ENCODE results near the gene S100A7A. TPM values are rescaled to one million over a fixed set of nuclear protein-coding genes. Genes with fewer than 3 reads are reported as not detected.

S100A7A gene
- total RNA-seq, 1 experiment from 2014 or later: not detected

- TF ChIP-seq, protein P1, sequence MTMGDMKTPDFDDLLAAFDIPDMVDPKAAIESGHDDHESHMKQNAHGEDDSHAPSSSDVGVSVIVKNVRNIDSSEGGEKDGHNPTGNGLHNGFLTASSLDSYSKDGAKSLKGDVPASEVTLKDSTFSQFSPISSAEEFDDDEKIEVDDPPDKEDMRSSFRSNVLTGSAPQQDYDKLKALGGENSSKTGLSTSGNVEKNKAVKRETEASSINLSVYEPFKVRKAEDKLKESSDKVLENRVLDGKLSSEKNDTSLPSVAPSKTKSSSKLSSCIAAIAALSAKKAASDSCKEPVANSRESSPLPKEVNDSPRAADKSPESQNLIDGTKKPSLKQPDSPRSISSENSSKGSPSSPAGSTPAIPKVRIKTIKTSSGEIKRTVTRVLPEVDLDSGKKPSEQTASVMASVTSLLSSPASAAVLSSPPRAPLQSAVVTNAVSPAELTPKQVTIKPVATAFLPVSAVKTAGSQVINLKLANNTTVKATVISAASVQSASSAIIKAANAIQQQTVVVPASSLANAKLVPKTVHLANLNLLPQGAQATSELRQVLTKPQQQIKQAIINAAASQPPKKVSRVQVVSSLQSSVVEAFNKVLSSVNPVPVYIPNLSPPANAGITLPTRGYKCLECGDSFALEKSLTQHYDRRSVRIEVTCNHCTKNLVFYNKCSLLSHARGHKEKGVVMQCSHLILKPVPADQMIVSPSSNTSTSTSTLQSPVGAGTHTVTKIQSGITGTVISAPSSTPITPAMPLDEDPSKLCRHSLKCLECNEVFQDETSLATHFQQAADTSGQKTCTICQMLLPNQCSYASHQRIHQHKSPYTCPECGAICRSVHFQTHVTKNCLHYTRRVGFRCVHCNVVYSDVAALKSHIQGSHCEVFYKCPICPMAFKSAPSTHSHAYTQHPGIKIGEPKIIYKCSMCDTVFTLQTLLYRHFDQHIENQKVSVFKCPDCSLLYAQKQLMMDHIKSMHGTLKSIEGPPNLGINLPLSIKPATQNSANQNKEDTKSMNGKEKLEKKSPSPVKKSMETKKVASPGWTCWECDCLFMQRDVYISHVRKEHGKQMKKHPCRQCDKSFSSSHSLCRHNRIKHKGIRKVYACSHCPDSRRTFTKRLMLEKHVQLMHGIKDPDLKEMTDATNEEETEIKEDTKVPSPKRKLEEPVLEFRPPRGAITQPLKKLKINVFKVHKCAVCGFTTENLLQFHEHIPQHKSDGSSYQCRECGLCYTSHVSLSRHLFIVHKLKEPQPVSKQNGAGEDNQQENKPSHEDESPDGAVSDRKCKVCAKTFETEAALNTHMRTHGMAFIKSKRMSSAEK (CRISPR knock-in tag; IDR thresholded peaks at IDR 0.05; ENCODE audit: borderline replicate concordance): no peak
- TF ChIP-seq STAT6 (CRISPR knock-in tag; conservative IDR thresholded peaks at IDR 0.05; ENCODE audit: low read depth) (no peak), E2F1 (CRISPR knock-in tag; IDR thresholded peaks at IDR 0.05) (no peak), SMAD3 (CRISPR knock-in tag; IDR thresholded peaks at IDR 0.05; ENCODE audit: borderline replicate concordance) (no peak), ZBTB21 (CRISPR knock-in tag; IDR thresholded peaks at IDR 0.05; ENCODE audit: borderline replicate concordance) (no peak)
- TF ChIP-seq, protein P2, sequence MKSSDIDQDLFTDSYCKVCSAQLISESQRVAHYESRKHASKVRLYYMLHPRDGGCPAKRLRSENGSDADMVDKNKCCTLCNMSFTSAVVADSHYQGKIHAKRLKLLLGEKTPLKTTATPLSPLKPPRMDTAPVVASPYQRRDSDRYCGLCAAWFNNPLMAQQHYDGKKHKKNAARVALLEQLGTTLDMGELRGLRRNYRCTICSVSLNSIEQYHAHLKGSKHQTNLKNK (CRISPR knock-in tag; IDR thresholded peaks at IDR 0.05): no peak
- TF ChIP-seq, protein P3, sequence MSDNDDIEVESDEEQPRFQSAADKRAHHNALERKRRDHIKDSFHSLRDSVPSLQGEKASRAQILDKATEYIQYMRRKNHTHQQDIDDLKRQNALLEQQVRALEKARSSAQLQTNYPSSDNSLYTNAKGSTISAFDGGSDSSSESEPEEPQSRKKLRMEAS (CRISPR knock-in tag; IDR thresholded peaks at IDR 0.05): no peak
Observed at GRCh38 chr1:153400244-153400643, 16.1 kb upstream of the S100A7A start (continued).

DNA sequence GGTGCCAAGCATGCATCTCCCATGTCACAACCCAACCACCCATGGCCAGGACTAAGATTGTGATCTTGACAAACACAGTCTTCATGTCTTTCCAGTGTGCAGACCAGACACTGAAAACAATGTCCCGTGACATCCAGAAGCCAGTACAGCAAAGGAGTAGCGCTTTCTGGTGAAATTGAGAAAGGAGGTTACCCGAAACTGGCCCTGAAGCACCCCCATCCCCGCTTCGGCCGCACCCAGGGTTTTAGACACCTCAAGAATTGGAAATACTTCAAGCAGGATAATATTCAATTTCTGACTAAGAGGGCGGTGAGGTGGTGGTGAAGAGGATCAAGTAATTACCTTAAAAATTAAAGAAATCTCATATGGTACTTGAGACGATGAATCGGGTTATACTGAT lies 14.9 kb upstream of the S100A7A start:
- peaks cover 17% of the 10 kb centered on the region for H3K9me3 Mint-ChIP-seq
- no peak for ATAC-seq
- H3K4me3 Mint-ChIP-seq: no peak overlapping the region
- H3K4me1 Mint-ChIP-seq: peaks cover 18% of the 10 kb centered on the region
- POLR2A ChIA-PET: interaction anchor here (0.6 kb wide), 1 partner anchor 435 kb away, joined by 6 read pairs; no protein-coding TSS in a partner anchor
- H3K36me3 Mint-ChIP-seq: peaks cover 3% of the 10 kb centered on the region
- no peak for DNase-seq (ENCODE audit: low spot score)
- H3K27ac Mint-ChIP-seq: no peak overlapping the region
- CTCF ChIA-PET: interaction anchor here (1.1 to 2.2 kb wide), 3 partner anchors 49 to 1480 kb away, joined by 3 to 45 read pairs (median 8); no protein-coding TSS in a partner anchor
- peaks cover 30% of the 10 kb centered on the region for H3K27me3 Mint-ChIP-seq (ENCODE audit: low read depth)
- TF ChIP-seq AR (CRISPR knock-in tag; IDR thresholded peaks at IDR 0.05): no peak
- TF ChIP-seq NFE2L1 (CRISPR knock-in tag; IDR thresholded peaks at IDR 0.05): no peak
- no peak for TF ChIP-seq TCF7 (CRISPR knock-in tag; IDR thresholded peaks at IDR 0.05; ENCODE audit: low read depth)
- no peak for TF ChIP-seq ZNF416 (CRISPR knock-in tag; IDR thresholded peaks at IDR 0.05)
- no peak for TF ChIP-seq SP1 (CRISPR knock-in tag; conservative IDR thresholded peaks at IDR 0.05)
- no peak for TF ChIP-seq NFATC4 (CRISPR knock-in tag; IDR thresholded peaks at IDR 0.05)
- TF ChIP-seq, protein P4, sequence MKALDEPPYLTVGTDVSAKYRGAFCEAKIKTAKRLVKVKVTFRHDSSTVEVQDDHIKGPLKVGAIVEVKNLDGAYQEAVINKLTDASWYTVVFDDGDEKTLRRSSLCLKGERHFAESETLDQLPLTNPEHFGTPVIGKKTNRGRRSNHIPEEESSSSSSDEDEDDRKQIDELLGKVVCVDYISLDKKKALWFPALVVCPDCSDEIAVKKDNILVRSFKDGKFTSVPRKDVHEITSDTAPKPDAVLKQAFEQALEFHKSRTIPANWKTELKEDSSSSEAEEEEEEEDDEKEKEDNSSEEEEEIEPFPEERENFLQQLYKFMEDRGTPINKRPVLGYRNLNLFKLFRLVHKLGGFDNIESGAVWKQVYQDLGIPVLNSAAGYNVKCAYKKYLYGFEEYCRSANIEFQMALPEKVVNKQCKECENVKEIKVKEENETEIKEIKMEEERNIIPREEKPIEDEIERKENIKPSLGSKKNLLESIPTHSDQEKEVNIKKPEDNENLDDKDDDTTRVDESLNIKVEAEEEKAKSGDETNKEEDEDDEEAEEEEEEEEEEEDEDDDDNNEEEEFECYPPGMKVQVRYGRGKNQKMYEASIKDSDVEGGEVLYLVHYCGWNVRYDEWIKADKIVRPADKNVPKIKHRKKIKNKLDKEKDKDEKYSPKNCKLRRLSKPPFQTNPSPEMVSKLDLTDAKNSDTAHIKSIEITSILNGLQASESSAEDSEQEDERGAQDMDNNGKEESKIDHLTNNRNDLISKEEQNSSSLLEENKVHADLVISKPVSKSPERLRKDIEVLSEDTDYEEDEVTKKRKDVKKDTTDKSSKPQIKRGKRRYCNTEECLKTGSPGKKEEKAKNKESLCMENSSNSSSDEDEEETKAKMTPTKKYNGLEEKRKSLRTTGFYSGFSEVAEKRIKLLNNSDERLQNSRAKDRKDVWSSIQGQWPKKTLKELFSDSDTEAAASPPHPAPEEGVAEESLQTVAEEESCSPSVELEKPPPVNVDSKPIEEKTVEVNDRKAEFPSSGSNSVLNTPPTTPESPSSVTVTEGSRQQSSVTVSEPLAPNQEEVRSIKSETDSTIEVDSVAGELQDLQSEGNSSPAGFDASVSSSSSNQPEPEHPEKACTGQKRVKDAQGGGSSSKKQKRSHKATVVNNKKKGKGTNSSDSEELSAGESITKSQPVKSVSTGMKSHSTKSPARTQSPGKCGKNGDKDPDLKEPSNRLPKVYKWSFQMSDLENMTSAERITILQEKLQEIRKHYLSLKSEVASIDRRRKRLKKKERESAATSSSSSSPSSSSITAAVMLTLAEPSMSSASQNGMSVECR (CRISPR knock-in tag; IDR thresholded peaks at IDR 0.05; ENCODE audit: borderline replicate concordance): no peak
- TF ChIP-seq, protein P5, sequence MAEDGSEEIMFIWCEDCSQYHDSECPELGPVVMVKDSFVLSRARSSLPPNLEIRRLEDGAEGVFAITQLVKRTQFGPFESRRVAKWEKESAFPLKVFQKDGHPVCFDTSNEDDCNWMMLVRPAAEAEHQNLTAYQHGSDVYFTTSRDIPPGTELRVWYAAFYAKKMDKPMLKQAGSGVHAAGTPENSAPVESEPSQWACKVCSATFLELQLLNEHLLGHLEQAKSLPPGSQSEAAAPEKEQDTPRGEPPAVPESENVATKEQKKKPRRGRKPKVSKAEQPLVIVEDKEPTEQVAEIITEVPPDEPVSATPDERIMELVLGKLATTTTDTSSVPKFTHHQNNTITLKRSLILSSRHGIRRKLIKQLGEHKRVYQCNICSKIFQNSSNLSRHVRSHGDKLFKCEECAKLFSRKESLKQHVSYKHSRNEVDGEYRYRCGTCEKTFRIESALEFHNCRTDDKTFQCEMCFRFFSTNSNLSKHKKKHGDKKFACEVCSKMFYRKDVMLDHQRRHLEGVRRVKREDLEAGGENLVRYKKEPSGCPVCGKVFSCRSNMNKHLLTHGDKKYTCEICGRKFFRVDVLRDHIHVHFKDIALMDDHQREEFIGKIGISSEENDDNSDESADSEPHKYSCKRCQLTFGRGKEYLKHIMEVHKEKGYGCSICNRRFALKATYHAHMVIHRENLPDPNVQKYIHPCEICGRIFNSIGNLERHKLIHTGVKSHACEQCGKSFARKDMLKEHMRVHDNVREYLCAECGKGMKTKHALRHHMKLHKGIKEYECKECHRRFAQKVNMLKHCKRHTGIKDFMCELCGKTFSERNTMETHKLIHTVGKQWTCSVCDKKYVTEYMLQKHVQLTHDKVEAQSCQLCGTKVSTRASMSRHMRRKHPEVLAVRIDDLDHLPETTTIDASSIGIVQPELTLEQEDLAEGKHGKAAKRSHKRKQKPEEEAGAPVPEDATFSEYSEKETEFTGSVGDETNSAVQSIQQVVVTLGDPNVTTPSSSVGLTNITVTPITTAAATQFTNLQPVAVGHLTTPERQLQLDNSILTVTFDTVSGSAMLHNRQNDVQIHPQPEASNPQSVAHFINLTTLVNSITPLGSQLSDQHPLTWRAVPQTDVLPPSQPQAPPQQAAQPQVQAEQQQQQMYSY (CRISPR knock-in tag; IDR thresholded peaks at IDR 0.05): no peak

Measured in WTC11 (cell line).